ENCODE data around the gene HOXD9. TPM values are rescaled to one million over a fixed set of nuclear protein-coding genes. Genes with fewer than 3 reads are reported as not detected.

The HOXD9 gene
- total RNA-seq = 1 to 10 TPM in 1 of 2 donors, under 1 TPM in 1; 0.33 to 1.6 TPM

DNA sequence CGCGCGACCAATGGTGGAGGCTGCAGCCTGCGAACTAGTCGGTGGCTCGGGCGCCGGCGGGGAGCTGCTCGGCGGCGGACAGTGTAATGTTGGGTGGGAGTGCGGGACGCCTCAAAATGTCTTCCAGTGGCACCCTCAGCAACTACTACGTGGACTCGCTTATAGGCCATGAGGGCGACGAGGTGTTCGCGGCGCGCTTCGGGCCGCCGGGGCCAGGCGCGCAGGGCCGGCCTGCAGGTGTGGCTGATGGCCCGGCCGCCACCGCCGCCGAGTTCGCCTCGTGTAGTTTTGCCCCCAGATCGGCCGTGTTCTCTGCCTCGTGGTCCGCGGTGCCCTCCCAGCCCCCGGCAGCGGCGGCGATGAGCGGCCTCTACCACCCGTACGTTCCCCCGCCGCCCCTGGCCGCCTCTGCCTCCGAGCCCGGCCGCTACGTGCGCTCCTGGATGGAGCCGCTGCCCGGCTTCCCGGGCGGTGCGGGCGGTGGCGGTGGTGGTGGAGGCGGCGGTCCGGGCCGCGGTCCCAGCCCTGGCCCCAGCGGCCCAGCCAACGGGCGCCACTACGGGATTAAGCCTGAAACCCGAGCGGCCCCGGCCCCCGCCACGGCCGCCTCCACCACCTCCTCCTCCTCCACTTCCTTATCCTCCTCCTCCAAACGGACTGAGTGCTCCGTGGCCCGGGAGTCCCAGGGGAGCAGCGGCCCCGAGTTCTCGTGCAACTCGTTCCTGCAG lies at the start of gene HOXD9:
TSS of gene HOXD9 (plus strand) at position 37 of the 728 bp plus-strand sequence. CDS start at position 87, 50 bp downstream.
- 4 to 8% methylated on average over 33 to 77 of the region's 84 CpGs for WGBS, 2 donors
- Histone ChIP-seq H3K9me3 (no peaks in the 10 kb centered on the region), H3K27ac (no peak within 1 kb of the TSS), H3K4me1 (peaks cover 14% of the 10 kb centered on the region), H3K4me3 (peak within 1 kb of the TSS in 1 of 2 donors; percentile 8), H3K36me3 (replicated peaks in 1 of 2; ENCODE audit: insufficient read depth in 1 of 2, low read depth in 2 of 2) (no peaks in the 10 kb centered on the region), H3K27me3 (peaks cover 0 to 54% of the 10 kb centered on the region in 2 donors)
- ATAC-seq (peak; percentile 39), DNase-seq (peak in 1 of 4 donors; percentile 43)
- TF ChIP-seq CTCF (IDR thresholded peaks at IDR 0.05) (no peak), POLR2A (IDR thresholded peaks at IDR 0.05) (no peak)
- intact Hi-C loops (cut with DNase I) = loop anchor here (10.0 kb wide), 1 partner anchor 692 kb away; no protein-coding TSS in a partner anchor

DNA sequence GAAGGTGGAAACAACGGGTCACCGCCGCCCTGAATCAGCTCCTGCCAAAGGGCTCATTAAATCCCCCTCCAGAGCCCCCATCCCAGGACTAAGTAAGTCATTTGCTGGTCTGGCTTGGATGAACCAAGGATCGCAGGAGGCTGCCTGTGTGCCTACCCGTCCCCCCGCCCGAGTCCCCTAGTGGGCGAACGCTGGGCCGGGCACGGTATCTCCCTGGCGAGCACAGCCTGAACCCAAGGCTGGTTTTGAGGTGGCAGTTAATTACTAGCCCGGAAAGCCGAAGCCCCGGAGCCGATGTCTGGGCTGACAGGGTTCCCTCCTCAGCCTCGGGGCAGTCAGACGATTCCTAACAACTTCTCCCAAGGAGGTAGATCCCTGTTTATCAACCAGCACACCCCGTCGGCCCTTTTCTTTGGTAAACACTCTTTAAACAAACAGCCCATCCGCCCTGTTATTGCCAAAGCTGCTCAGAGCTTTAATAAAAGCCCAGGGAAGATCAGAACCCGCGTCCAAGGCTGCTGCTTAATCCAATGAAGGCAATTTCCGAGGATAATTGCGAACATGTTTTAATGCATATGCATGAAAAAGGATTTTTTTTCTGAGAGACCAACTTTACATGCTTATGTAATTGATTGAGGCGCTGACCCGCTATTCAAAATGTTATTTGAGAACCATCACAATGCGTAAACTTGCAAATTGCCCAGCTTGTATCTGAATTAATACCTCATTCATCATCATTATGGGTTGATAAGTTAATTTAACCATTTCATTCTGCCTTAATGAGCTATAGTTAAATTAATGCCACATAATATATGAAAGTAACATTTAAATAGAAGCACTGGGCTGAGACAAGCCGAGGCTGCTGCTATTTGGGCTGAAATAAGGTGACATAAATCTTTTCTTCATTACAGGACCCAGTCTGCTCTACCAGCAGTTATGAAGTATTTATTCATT lies 49.3 kb upstream of the HOXD9 start:
- intact Hi-C loops (cut with DNase I) = no loop called here

DNA sequence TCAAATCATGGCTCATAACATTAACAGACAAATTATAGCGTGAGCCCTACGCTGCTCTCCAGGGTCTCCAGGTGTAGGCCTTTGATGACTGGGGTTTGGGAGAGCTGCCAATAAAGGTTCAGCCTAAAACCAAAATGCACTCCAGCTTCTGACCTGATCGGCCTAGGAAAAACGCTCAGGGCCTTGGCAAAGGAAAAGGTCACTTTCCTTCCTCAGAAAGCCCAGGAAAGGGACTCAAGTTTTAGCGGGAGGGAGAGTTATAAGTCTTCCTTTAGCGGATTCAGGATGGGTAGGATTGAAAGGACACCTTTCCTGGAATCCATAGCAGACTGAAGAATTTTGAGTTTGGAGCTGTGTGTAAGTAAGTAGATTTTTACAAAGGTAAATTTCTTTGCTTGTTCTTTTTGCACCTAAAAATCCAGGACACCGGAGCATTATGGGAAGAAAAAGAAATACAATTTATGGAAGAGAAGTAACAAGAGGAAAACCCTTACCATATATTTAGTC lies 47.5 kb upstream of the HOXD9 start:
- no peaks in the 10 kb centered on the region for H3K36me3 ChIP-seq (replicated peaks in 1 of 2; ENCODE audit: insufficient read depth in 1 of 2, low read depth in 2 of 2)
- DNase-seq (no peak), ATAC-seq (no peak)
- WGBS, 2 donors = 14 to 18% methylated on average over 7 of the region's 7 CpGs
- H3K27me3 ChIP-seq = peaks cover 0 to 57% of the 10 kb centered on the region in 2 donors
- no peak overlapping the region for H3K4me3 ChIP-seq
- no peak overlapping the region for H3K27ac ChIP-seq
- H3K9me3 ChIP-seq = no peaks in the 10 kb centered on the region
- H3K4me1 ChIP-seq = peaks cover 19% of the 10 kb centered on the region
- intact Hi-C loops (cut with DNase I) = no loop called here
- TF ChIP-seq CTCF (IDR thresholded peaks at IDR 0.05) = no peak
- TF ChIP-seq POLR2A (IDR thresholded peaks at IDR 0.05) = no peak

More for the DNA sequence above, 49.3 kb upstream of the HOXD9 start:
- DNase-seq (no peak), ATAC-seq (no peak)
- H3K9me3 ChIP-seq = no peaks in the 10 kb centered on the region
- no peak overlapping the region for H3K4me3 ChIP-seq
- TF ChIP-seq CTCF (IDR thresholded peaks at IDR 0.05) (no peak), POLR2A (IDR thresholded peaks at IDR 0.05) (no peak)
- 5 to 7% methylated on average over 11 to 29 of the region's 29 CpGs for WGBS, 2 donors
- no peaks in the 10 kb centered on the region for H3K36me3 ChIP-seq (replicated peaks in 1 of 2; ENCODE audit: insufficient read depth in 1 of 2, low read depth in 2 of 2)
- H3K27me3 ChIP-seq = peaks cover 0 to 56% of the 10 kb centered on the region in 2 donors
- H3K27ac ChIP-seq = no peak overlapping the region
- H3K4me1 ChIP-seq = peaks cover 13% of the 10 kb centered on the region

DNA sequence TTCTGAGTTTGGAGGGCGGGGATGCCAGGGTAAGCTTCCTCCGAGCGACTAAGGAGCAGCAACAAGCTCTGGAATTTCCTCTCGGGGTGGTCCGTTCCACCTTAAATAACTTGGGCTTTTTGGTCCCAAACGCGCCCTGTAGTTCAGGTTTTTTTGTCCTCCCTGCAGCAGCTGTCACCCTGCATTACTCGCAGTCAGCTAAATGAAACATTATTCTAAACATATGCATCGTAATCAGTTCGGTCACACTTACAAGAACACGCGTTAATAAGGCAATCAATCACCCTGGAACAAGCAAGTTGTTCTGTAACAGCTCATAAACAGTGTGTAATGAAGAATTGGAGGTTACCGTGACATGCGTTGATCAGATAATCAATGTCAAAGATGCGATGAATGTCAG lies 47.0 kb upstream of the HOXD9 start:
- Histone ChIP-seq H3K9me3 (no peaks in the 10 kb centered on the region), H3K4me3 (no peak overlapping the region), H3K4me1 (peaks cover 22% of the 10 kb centered on the region), H3K36me3 (replicated peaks in 1 of 2; ENCODE audit: insufficient read depth in 1 of 2, low read depth in 2 of 2) (no peaks in the 10 kb centered on the region), H3K27me3 (peaks cover 0 to 57% of the 10 kb centered on the region in 2 donors), H3K27ac (no peak overlapping the region)
- TF ChIP-seq POLR2A (IDR thresholded peaks at IDR 0.05) (no peak), CTCF (IDR thresholded peaks at IDR 0.05) (no peak)
- DNase-seq (no peak), ATAC-seq (no peak)
- 4 to 7% methylated on average over 15 of the region's 15 CpGs for WGBS, 2 donors
- intact Hi-C loops (cut with DNase I) = no loop called here

Data from body of pancreas (tissue), 4 donors.